Measurements from ENCODE around the gene PARS2.
A peak's percentile ranks its signal among the peaks of the same experiment; 100 is the strongest.

PARS2 gene

DNA sequence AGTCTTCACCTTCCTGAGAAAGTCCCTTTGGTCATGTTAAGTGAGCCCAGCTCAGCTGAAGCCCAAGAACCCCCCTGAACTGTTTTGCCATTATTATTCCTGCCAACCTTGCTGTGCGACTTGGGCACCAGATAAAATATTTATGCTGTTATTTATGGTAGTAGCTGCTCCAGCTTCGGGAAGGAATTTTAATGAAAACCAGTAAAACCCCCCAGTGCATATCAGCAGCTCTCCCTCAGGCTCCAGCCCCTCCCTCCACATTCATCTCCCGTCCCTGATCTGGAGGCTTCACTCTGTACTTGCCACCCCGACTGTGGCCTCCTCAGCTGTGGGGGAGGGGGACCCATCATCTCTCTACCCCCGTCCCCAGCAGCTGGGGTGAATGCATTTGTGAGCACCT lies 24.1 kb upstream of the PARS2 start:
- no peak overlapping the region for H2AFZ ChIP-seq (ENCODE audit: low read length)
- H3K4me1 ChIP-seq (ENCODE audit: control insufficient read depth in 2 of 2, insufficient read depth in 1 of 2, low read depth in 1 of 2, low read length in 2 of 2) = peaks cover 0 to 3% of the 10 kb centered on the region in 2 donors
- H3K9ac ChIP-seq (ENCODE audit: low read depth, low read length, poor library complexity) = no peak overlapping the region
- no peak overlapping the region for H3K4me2 ChIP-seq (ENCODE audit: insufficient read depth, low read length, poor library complexity, severe bottlenecking)
- no peak overlapping the region for H3K4me3 ChIP-seq (ENCODE audit: low read length in 2 of 2)
- no peak overlapping the region for H3K27ac ChIP-seq (replicated peaks; ENCODE audit: low read length)
- no peak overlapping the region for H3K23ac ChIP-seq (ENCODE audit: low read depth, low read length, poor library complexity)
- WGBS, 2 donors (ENCODE audit: extremely low coverage in 2 of 2, insufficient read length in 2 of 2, insufficient replicate concordance in 1 of 2) = no CpG with 5 or more reads among the region's 5 CpGs
- H2BK12ac ChIP-seq (ENCODE audit: low read length) = no peak overlapping the region
- no peak overlapping the region for H2AK5ac ChIP-seq (ENCODE audit: low read depth, low read length)
- no peak overlapping the region for H4K91ac ChIP-seq (ENCODE audit: low read depth, low read length, poor library complexity)
- H3K18ac ChIP-seq (ENCODE audit: low read length) = peak overlapping the region; percentile 9
- no peaks in the 10 kb centered on the region for H3K36me3 ChIP-seq (replicated peaks in 1 of 2; ENCODE audit: control insufficient read depth in 2 of 2, insufficient read depth in 2 of 2, low read length in 2 of 2)
- H3K4ac ChIP-seq (ENCODE audit: low read length) = no peak overlapping the region
- no peak for DNase-seq (ENCODE audit: low spot score)
- no peaks in the 10 kb centered on the region for H3K79me1 ChIP-seq (ENCODE audit: low read depth, low read length)
- H4K8ac ChIP-seq (ENCODE audit: low read depth, low read length) = no peak overlapping the region
- no peak overlapping the region for H2BK15ac ChIP-seq (ENCODE audit: low read length)
- peaks cover 0 to 33% (median 0%) of the 10 kb centered on the region in 3 experiments for H3K27me3 ChIP-seq (ENCODE audit: control insufficient read depth in 3 of 3, insufficient read depth in 3 of 3, low read depth in 1 of 3, low read length in 3 of 3)
- H3K9me3 ChIP-seq (replicated peaks in 1 of 2; ENCODE audit: control insufficient read depth in 2 of 2, insufficient read depth in 1 of 2, low read depth in 1 of 2, low read length in 2 of 2) = no peaks in the 10 kb centered on the region
- no peak overlapping the region for H3K14ac ChIP-seq (ENCODE audit: low read length)
- no peak overlapping the region for H2BK5ac ChIP-seq (ENCODE audit: low read length)
- no peak overlapping the region for H2BK120ac ChIP-seq (ENCODE audit: low read depth, low read length)

DNA sequence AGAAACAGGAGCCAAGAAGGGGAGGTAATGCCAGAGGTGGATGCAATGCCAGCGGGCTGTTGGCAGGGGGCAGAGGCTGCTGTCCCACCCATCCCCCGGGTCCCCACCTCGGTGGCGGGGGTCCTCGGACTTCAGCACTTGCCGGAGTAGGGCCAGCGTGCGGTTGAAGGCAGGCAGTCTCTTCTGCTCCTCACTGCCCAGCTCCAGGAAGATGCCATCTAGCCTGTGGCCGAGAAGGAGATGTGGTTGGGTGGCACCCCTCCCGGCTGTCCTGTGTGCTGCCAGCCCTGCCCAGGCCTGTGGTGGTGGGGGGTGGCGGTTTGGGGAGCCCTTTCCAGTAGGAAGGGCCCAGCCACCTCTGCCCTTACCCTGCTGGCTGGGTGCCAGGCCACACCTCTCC lies 23.3 kb upstream of the PARS2 start:
- Histone ChIP-seq H3K23ac (ENCODE audit: low read depth, low read length, poor library complexity) (peak overlapping the region; percentile 12), H3K4me3 (ENCODE audit: low read length in 2 of 2) (no peak overlapping the region), H2BK12ac (ENCODE audit: low read length) (no peak overlapping the region), H2BK5ac (ENCODE audit: low read length) (no peak overlapping the region), H3K4me2 (ENCODE audit: insufficient read depth, low read length, poor library complexity, severe bottlenecking) (no peak overlapping the region), H4K91ac (ENCODE audit: low read depth, low read length, poor library complexity) (no peak overlapping the region), H3K18ac (ENCODE audit: low read length) (no peak overlapping the region), H3K4me1 (ENCODE audit: control insufficient read depth in 2 of 2, insufficient read depth in 1 of 2, low read depth in 1 of 2, low read length in 2 of 2) (no peaks in the 10 kb centered on the region), H3K79me1 (ENCODE audit: low read depth, low read length) (no peaks in the 10 kb centered on the region), H3K9ac (ENCODE audit: low read depth, low read length, poor library complexity) (no peak overlapping the region), H2BK120ac (ENCODE audit: low read depth, low read length) (no peak overlapping the region), H2AK5ac (ENCODE audit: low read depth, low read length) (no peak overlapping the region), H2BK15ac (ENCODE audit: low read length) (no peak overlapping the region), H3K9me3 (replicated peaks in 1 of 2; ENCODE audit: control insufficient read depth in 2 of 2, insufficient read depth in 1 of 2, low read depth in 1 of 2, low read length in 2 of 2) (no peaks in the 10 kb centered on the region), H3K36me3 (replicated peaks in 1 of 2; ENCODE audit: control insufficient read depth in 2 of 2, insufficient read depth in 2 of 2, low read length in 2 of 2) (no peaks in the 10 kb centered on the region), H3K14ac (ENCODE audit: low read length) (no peak overlapping the region), H3K27ac (replicated peaks; ENCODE audit: low read length) (no peak overlapping the region), H3K27me3 (ENCODE audit: control insufficient read depth in 3 of 3, insufficient read depth in 3 of 3, low read depth in 1 of 3, low read length in 3 of 3) (peaks cover 0 to 38% (median 5%) of the 10 kb centered on the region in 3 experiments), H2AFZ (ENCODE audit: low read length) (no peak overlapping the region), H3K4ac (ENCODE audit: low read length) (no peak overlapping the region), H4K8ac (ENCODE audit: low read depth, low read length) (no peak overlapping the region)
- no CpG with 5 or more reads among the region's 11 CpGs for WGBS, 2 donors (ENCODE audit: extremely low coverage in 2 of 2, insufficient read length in 2 of 2, insufficient replicate concordance in 1 of 2)
- DNase-seq (ENCODE audit: low spot score) = no peak

DNA sequence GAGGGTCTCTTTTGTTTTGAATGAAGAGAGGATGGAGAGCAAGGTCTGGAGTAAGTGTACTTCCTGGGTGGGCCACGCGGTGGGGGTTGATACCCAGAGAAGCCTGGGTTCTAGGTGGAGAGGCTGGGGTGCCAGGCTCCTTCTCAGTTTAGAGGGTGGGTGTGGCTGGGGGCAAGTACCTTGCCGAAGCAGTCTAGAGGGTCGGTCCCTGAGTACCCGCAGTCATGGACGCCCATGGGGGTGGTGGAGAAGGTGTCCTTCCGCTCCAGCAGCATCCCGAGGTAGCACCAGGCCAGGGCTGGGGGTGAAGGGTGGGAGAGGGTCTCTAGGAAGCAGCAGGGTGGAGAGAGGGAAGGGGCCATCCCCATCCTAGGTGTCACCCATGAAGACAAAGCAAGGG lies 22.5 kb upstream of the PARS2 start:
- Histone ChIP-seq H3K4ac (ENCODE audit: low read length) (no peak overlapping the region), H4K8ac (ENCODE audit: low read depth, low read length) (no peak overlapping the region), H3K36me3 (replicated peaks in 1 of 2; ENCODE audit: control insufficient read depth in 2 of 2, insufficient read depth in 2 of 2, low read length in 2 of 2) (no peaks in the 10 kb centered on the region), H2BK12ac (ENCODE audit: low read length) (no peak overlapping the region), H3K4me2 (ENCODE audit: insufficient read depth, low read length, poor library complexity, severe bottlenecking) (no peak overlapping the region), H3K9me3 (replicated peaks in 1 of 2; ENCODE audit: control insufficient read depth in 2 of 2, insufficient read depth in 1 of 2, low read depth in 1 of 2, low read length in 2 of 2) (no peaks in the 10 kb centered on the region), H2BK120ac (ENCODE audit: low read depth, low read length) (no peak overlapping the region), H3K4me1 (ENCODE audit: control insufficient read depth in 2 of 2, insufficient read depth in 1 of 2, low read depth in 1 of 2, low read length in 2 of 2) (no peaks in the 10 kb centered on the region), H2AFZ (ENCODE audit: low read length) (no peak overlapping the region), H4K91ac (ENCODE audit: low read depth, low read length, poor library complexity) (no peak overlapping the region), H3K9ac (ENCODE audit: low read depth, low read length, poor library complexity) (no peak overlapping the region), H3K27me3 (ENCODE audit: control insufficient read depth in 3 of 3, insufficient read depth in 3 of 3, low read depth in 1 of 3, low read length in 3 of 3) (peaks cover 0 to 47% (median 12%) of the 10 kb centered on the region in 3 experiments), H3K18ac (ENCODE audit: low read length) (no peak overlapping the region), H3K4me3 (ENCODE audit: low read length in 2 of 2) (no peak overlapping the region), H3K14ac (ENCODE audit: low read length) (no peak overlapping the region), H3K27ac (replicated peaks; ENCODE audit: low read length) (no peak overlapping the region), H3K79me1 (ENCODE audit: low read depth, low read length) (no peaks in the 10 kb centered on the region), H3K23ac (ENCODE audit: low read depth, low read length, poor library complexity) (no peak overlapping the region), H2AK5ac (ENCODE audit: low read depth, low read length) (no peak overlapping the region), H2BK15ac (ENCODE audit: low read length) (no peak overlapping the region), H2BK5ac (ENCODE audit: low read length) (no peak overlapping the region)
- no peak for DNase-seq (ENCODE audit: low spot score)
- WGBS, 2 donors (ENCODE audit: extremely low coverage in 2 of 2, insufficient read length in 2 of 2, insufficient replicate concordance in 1 of 2) = no CpG with 5 or more reads among the region's 8 CpGs

DNA sequence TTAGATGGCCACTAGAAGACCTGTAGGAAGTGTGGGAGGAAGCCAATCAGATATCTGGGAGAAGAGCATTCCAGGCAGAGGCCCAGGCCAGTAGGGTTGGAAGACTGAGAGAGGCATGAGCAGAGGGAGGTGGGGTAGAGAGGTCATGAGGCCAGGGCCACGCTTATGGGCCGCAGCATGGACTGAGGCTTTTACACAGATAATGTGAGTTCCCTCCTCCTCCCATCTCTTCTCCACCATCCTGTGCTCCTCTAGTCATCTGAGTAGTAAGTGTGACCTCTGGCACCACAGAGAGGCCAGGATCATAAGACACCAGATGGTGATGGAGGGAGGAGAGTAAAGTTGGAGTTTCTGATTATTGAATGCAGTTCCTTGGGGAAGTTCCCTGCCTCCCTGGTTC lies 19.7 kb upstream of the PARS2 start:
- no peaks in the 10 kb centered on the region for H3K4me1 ChIP-seq (ENCODE audit: control insufficient read depth in 2 of 2, insufficient read depth in 1 of 2, low read depth in 1 of 2, low read length in 2 of 2)
- DNase-seq (ENCODE audit: low spot score) = no peak

More for the DNA sequence above, 19.7 kb upstream of the PARS2 start:
- Histone ChIP-seq H3K4me3 (ENCODE audit: low read length in 2 of 2) (no peak overlapping the region), H3K79me1 (ENCODE audit: low read depth, low read length) (no peaks in the 10 kb centered on the region), H3K23ac (ENCODE audit: low read depth, low read length, poor library complexity) (no peak overlapping the region), H2AFZ (ENCODE audit: low read length) (no peak overlapping the region), H3K9ac (ENCODE audit: low read depth, low read length, poor library complexity) (no peak overlapping the region), H2BK120ac (ENCODE audit: low read depth, low read length) (no peak overlapping the region), H3K4ac (ENCODE audit: low read length) (no peak overlapping the region), H3K18ac (ENCODE audit: low read length) (no peak overlapping the region), H2BK12ac (ENCODE audit: low read length) (no peak overlapping the region), H3K14ac (ENCODE audit: low read length) (no peak overlapping the region), H2BK15ac (ENCODE audit: low read length) (no peak overlapping the region), H2AK5ac (ENCODE audit: low read depth, low read length) (no peak overlapping the region), H3K36me3 (replicated peaks in 1 of 2; ENCODE audit: control insufficient read depth in 2 of 2, insufficient read depth in 2 of 2, low read length in 2 of 2) (no peaks in the 10 kb centered on the region), H4K91ac (ENCODE audit: low read depth, low read length, poor library complexity) (no peak overlapping the region), H4K8ac (ENCODE audit: low read depth, low read length) (no peak overlapping the region), H3K27ac (replicated peaks; ENCODE audit: low read length) (no peak overlapping the region), H3K9me3 (replicated peaks in 1 of 2; ENCODE audit: control insufficient read depth in 2 of 2, insufficient read depth in 1 of 2, low read depth in 1 of 2, low read length in 2 of 2) (no peaks in the 10 kb centered on the region), H3K27me3 (ENCODE audit: control insufficient read depth in 3 of 3, insufficient read depth in 3 of 3, low read depth in 1 of 3, low read length in 3 of 3) (peaks cover 0 to 71% (median 27%) of the 10 kb centered on the region in 3 experiments), H2BK5ac (ENCODE audit: low read length) (no peak overlapping the region), H3K4me2 (ENCODE audit: insufficient read depth, low read length, poor library complexity, severe bottlenecking) (no peak overlapping the region)
- no CpG with 5 or more reads among the region's 2 CpGs for WGBS, 2 donors (ENCODE audit: extremely low coverage in 2 of 2, insufficient read length in 2 of 2, insufficient replicate concordance in 1 of 2)
